ENCODE data around the gene RPL27.
A peak's percentile ranks its signal among the peaks of the same experiment; 100 is the strongest.

Gene RPL27

DNA sequence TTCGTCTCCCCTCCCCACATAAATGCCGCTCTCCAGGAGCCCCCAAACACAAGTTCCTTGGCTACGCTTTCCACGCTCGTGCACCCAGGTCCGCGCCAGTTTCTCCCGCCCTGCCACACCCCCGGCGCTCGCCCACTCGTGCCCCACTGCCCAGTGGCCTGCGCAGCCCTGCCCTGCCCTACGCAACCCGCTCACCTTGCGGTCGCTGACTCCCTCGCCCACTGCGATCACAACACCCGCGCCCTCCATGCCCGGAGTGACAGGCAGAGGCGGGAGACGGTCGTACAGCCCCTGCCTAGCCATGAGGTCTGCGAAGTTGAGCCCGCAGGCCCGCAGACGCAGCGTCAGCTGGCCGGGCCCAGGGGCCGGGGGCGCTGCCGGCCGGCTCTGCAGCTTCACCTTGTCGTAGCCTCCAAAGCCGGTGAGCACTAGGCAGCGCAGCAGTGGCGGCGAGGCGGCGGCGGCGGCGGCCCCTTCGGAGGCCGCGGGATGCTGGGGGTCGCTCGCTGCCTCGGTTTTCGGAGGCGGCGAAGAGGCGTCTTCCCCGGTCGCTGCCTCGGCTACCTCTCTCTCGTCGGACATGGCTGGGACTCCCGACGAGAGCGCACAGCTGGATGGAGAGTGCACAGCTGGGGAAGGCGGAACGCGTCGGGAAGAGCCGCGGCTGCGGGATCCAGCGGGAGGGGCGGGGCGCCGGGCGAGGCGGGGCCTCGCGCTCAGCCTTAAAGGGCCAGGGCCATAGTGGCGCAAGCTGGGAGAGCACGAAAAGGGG lies 23.7 kb downstream of the RPL27 start, which contains the start of gene VAT1:
Gene VAT1 (minus strand): TSS at position 645 of the 772 bp plus-strand sequence. CDS start 63 bp downstream, at position 582.
- peak; percentile 86 for DNase-seq

DNA sequence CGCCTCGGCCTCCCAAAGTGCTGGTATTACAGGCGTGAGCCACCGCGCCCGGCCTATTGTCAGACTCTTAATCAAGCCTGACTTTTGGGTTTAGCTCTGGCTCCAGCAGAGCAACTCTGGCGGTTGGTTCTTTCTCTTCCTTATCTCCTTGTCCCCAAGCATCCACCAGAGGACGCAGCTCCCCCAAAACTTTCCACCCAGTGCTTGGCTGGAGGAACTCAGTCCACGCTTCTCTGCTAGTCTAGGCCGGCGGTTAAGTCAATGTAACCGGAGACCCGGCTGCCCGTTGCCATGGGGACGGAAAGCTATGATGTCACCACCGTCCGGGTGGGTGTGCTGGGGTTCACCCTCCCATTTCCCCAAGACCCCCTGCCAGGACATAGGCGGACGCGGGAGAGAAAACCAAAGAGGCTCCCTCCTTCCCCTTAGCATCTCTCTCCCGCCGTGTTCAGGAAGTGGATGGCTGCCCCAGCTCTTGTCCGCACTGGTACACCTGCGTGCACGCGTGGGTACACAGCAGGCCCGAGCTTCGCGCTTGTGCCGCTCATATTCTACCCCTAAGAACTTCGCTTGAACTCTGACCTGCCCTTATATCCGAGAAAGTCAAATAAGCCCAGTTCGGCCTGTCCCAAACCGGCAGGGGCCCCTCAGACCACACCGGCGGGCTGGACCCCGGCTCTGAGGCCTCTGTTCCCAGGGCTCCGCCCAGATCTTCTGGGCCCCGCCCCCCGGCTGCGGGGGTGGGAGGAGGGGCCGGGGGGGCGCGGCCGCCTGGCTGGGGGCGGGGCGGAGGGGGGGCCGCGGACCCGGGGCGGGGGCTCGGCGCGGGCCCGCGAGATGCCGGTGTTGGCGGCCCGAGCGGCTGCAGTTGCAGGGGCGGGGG lies 26.4 kb downstream of the RPL27 start, which contains the start of gene RND2:
Gene RND2 (plus strand): TSS at position 825 of the 883 bp plus-strand sequence. CDS start 117 bp downstream, outside the sequence.
- peak; percentile 94 for DNase-seq

DNA sequence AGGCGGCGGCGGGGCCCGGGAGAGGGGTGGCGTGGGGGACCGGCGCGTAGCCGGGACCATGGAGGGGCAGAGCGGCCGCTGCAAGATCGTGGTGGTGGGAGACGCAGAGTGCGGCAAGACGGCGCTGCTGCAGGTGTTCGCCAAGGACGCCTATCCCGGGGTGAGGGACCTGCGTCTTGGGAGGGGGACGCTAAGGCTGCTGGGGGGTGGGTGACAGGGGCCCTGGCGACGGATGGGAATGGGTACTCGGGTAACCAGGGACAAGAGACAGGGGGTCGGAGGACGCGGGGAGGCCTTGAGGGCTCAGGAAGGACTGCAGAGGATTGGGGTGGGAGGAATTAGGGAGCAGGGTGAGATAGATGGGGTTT lies 27.1 kb downstream of the RPL27 start:
- DNase-seq, result no peak

DNA sequence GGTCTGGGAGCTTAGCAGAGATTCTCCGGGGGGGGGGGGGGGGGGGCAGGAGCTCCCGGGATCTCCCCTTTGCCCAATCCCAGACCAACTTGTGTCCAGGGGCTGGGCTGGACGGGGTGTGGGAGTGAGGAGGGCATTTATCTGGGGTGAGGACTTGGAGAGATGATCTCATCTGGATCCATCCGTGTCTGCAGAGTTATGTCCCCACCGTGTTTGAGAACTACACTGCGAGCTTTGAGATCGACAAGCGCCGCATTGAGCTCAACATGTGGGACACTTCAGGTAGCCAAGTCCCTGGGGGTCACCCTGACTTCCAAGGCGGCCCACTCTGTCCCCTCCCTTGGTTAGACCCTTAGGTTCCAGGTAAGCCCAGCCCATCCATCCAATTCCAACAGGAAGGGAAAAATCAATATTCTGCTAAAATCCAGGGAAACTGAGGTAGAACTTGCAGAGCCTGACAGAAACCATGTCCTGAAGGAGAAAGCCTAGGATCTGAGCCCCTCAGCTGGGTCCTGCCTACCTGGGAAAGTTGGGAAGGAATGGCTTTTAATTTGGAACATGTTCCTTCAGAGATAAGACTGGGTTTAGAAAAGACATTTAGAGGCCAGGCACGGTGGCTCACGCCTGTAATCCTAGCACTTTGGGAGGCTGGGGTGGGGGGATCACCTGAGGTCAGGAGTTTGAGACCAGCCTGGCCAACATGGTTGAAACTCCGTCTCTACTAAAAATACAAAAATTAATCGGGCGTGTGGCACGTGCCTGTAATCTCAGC lies 27.7 kb downstream of the RPL27 start:
- DNase-seq, result no peak

DNA sequence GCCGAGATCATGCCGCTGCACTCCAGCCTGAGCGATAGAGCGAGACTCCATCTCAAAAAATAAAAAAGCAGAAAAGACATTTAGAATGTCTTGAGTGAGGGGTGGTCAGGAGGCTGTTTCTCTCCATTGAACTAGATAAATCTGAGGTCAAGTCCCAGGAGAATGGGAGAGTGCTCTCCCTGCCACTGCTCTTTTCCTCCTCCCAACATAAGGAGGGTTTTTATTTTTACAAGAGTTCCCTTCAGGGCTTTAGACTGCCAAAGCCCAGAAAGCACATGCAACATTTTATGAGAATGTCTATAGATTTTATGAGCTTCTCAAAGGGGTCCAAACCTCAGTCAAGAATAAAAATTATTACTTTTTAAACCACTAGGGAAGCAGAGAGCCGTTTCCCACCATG lies 28.4 kb downstream of the RPL27 start:
- DNase-seq, result no peak

DNA sequence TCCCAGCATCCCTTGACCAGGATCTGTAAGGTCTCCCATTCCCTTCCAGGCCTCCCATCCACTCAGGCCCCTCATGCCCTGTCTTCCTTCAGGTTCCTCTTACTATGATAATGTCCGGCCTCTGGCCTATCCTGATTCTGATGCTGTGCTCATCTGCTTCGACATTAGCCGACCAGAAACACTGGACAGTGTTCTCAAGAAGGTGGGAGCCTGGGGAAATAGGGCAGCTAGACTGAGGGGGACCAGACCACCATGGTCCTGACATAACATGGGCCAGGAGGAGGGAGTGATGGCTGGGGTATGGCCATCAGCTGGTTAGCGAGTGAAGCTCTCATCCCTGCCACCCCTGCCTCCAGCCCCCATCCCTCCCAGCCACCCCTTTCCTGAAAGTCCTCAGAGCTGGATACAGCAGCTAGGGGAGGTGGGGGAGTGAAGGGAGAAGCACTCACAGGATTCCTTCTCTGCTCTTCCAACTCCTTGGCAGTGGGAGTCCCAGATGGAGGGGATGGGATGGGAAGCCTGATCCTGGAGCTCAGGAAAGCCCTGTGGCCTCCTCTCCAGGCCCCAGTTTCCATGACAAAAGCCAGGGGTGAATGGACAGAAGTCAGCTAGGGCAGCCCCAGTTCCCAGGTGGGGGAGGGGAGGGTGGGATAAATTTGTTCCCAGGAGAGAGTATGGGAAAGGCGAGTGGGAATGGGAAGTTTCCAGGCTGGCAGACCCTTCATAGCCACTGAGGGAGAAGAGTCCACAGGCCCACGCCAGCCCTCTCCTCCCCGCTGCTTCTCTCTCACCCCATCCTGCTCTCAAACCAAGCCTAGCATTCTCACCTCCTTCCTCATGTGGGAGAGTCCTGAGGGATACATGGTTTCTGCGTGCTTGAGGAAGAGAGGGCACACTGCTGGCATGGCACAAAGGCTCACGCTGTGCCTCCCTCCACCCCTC lies 29.1 kb downstream of the RPL27 start:
- DNase-seq, result no peak

DNA sequence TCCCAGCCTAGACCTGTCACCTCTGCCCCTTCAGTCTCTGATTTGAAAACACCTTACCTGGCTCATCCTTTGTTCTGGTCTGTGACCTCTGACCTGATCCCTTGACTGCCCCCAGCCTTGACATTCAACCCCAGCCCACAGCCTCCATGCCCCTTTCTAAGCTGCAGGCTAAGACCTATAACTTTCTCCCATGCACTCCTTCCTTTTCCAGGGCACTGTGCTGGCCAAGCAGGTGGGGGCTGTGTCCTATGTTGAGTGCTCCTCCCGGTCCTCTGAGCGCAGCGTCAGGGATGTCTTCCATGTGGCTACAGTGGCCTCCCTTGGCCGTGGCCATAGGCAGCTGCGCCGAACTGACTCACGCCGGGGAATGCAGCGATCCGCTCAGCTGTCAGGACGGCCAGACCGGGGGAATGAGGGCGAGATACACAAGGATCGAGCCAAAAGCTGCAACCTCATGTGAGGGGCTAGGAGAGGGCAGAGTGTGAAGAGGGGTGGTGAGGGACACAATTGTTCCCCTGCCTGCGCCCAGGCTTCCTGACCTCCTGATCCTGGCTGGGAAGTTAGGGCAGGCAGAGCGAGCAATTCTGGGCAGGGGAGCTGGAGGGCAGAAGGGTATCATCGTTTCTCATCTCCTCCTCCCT lies 30.1 kb downstream of the RPL27 start:
- no peak for DNase-seq

DNA sequence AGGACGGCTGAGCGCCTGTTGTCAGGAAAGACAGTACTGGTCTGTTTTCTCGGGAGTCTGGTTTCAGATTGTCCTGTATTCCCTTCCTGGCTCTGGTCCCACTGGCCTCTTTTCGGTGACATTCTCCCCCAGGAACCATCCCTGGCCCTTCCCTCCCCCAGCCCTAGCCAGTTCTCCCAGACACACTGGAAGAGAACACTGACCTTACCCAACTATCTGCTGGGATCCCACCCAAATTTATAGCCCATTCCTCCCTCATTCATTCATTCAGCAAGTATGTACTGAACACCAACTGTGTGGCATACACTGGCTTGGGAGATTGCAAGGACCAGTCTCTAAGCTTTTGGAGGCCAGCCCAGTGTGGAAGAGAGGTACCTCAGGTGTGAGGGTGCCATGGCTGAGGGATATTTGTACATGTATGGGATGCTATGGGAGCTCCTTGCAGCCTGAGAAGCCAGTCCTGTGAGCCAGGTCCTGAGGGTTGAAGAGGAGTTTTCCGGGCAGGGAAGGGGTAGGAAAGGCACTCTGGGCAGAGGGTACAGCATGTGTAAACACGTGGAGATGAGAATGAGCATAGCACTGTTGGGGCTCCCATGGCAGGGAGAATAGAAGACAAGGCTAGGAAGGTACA lies 32.0 kb downstream of the RPL27 start:
- DNase-seq, result no peak

DNA sequence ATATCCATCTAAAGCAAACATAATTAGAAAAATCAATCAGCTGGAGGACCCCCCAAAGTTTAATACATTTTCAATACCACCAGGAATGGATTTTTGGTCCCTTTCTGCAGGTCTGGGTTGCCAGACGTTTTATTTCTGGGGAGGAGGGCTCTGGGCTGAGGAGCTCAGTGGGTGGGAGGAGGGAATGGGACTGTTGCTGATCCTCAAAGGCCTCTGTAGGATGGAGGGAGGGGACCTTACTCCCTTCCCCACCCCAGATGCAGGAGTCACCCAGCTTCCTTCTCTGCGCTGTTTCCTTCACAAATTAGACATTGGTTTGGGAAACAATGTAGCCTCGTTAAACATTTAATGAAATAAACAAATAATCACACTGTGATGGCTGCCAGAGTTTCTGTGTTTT lies 33.4 kb downstream of the RPL27 start:
- no peak for DNase-seq

DNA sequence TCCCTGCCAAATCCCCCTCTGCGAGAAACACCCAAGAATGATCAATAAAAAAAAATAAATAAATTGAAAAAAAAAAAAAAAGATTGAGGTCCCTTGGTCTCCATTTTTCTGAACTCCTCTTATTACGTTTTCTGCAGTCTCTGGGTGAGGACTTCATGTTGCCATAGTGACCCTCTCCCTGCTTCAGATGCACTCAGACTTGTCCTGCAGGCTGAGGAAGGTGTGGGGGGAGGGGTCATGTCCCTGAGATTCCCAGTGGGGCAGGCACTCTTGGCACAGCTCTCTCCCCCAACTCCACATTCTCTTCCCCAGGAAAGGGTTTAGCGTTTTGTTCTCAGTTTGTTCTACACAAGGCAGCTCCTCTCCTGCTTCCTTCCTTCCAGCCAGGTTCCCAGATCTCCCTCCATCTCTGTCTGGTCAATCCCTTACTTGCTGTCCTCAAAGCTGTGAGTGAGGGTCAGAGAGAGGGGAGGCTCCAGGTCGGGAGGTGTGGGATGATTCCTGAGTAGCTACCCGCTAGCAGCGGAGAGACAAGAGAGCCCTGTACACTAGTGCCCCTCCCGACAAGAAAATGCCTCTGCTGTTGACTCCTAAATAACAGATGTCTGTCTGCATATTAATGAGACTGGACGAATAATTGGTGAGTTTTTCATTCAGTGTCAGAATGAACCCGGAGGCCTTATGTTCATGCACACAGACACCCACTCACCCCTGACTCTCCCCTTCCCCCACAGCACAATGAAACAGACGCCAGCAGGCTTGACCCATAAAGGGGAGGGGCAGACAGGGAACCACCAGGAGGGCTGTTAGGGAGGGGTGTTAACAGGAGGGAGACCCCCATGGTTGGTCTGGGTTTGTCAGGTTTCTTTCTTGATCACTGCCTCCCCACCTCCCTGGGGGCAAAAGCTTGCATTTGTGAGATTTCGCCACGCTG lies 36.0 kb downstream of the RPL27 start:
- peak; percentile 13 for DNase-seq

DNA sequence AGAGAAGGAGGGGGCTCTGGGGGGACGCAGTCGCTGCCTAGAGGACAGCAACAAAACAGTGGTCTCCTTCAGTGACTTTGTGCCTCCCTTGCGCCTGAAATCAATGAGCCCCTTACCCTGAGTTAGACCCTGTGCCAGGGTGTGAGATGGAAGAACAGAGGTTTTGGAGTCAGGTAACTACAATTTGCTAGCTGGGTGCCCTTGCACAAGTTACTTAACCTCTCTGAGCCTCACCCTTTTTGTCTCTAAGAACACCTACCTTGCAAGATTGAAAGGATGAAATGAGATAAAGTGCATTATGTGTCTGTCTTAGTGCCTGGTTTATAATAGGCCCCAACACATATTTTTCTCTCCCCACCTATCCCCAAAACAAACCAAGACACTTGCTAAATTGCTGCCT lies 36.7 kb downstream of the RPL27 start:
- DNase-seq, result no peak

DNA sequence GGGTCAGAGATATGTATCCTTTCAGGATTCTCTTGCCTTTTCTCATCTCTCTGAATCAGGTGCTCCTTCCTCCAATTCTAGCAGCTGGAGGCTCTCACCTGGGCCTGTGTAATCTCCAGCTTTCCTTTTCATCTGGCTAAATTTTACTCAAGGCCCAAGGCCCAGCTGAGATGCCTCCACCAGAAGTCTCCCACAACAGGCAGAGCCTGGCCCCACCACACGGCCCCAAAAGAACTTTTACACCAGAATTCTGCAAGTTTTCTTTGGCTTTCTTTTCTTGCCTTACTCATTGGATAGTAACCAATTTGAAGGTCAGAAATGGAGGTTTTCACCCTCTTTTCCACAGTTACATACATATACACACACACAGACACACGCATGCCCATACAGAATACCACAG lies 41.4 kb downstream of the RPL27 start:
- DNase-seq, result no peak

DNA sequence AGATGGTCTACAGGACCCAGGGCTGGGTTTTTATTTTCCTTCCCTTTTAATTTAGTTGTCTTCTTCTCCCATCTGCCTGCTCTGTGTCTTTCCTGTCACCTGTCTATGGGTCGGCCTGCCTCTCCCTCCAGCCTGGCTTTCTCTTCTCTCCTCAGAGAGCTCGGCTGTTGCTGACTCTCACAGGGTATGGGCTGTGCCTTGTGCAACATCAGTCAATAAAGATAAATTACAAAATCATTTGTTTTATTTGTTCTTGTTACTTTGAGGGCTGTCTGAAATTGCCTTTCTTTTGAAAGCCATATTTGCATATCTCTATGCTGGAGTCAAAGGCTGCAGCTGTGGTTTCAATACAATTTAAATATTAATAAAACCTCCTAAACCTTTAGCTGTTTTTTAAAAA lies 42.4 kb downstream of the RPL27 start:
- DNase-seq, result peak; percentile 14

DNA sequence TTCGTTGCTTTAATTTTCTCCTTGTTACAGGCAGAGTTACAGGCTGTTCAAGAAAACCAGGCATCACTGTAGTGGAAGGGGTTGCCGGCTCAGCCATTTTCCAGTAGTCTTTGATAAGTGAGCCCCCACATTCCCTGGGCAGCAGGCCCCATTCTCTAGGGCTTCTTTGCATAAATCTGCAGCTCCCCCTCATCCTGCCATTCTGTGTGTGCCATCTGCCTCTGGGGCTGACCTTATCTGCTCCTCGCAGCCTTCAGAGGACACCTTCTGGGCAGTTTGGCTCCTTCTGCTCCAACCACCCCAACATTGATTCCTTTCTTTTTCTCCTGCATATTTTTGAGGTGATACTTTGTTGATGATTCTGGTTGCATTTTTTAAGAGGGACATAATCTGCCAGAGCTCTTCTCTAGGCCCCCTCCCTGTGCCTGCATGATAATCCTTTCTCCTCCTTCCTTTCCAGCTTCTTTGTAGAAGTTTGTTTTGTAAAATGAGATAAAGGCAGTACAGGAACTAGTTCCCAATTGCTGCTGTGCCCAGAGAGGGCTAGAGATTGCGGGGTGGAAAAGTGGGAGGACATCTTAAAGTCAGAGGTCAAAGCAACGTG lies 43.9 kb downstream of the RPL27 start:
- no peak for DNase-seq

DNA sequence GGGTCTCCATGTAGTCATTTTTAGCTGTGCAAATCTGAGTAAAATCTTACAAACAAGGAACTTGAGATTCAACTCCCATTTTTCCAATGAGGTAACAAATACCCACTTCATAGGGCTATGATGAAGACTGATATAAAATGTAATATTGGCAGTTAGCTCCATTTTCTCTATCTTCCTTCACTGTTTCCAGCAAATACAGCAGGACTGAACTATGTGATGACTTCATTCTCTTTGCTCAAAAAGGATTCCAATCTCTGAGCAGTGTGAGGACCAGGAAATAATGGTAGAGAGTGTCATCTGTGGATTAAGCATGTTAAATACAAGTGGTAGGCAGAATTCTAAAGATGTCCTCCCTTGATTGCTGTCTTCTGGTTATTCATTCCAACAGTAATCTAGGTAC lies 45.1 kb downstream of the RPL27 start:
- DNase-seq, result no peak

DNA sequence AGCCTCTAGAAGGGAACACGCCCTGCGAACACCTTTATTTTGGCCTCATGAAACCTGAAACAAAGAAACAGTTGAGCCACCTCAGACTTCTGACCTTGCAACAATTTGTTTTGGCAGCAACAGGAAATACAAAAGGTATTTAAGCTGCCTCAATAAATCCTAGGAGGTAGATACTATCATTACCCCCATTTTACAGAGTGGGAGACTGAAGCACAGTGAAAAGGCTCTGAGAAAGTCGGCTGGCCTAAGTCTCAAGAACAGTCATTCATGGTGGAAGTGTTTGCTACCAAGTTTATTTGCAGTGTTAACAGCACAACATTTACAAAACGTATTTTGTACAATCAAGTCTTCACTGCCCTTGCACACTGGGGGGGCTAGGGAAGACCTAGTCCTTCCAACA lies 45.8 kb downstream of the RPL27 start:
- DNase-seq, result no peak

DNA sequence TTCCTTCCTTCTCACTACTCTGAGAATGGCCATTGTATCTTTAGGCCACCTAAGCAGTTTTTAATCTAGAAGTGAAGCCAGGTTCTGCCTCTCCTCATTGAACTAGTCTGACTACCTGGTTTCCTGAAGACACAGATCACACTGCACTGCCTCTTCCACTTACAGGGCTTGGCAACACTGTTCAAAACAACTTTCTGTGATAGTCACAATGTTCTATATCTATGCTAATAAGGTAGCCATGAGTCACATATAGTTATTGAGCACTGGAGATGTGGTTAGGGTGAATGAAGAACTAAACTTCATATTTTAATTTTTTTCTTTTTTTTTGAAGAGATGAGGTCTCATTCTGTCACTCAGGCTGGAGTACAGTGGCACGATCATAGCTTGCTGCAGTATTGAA lies 53.8 kb downstream of the RPL27 start:
- no peak for DNase-seq
